ENCODE results near the gene ECE1. TPM values are rescaled to one million over a fixed set of nuclear protein-coding genes. Genes with fewer than 3 reads are reported as not detected.

ECE1 gene
- total and polyA plus RNA-seq, 2 experiments from 2014 or later, result 42.4 to 59.1 TPM

GRCh38 chr1:21262293-21263051 lies 27.8 kb downstream of the ECE1 start:
- H3K4me3 ChIP-seq, result no peak overlapping the region
- no peaks in the 10 kb centered on the region for H3K9me3 ChIP-seq (ENCODE audit: low read depth)
- TF ChIP-seq CTCF (IDR thresholded peaks at IDR 0.05; ENCODE audit: low read depth, low read length), result no peak
- no peaks in the 10 kb centered on the region for H3K27me3 ChIP-seq
- H3K27ac ChIP-seq, result peak overlapping the region; percentile 88
- DNase-seq (ENCODE audit: low read depth in 1 of 2, low spot score in 1 of 2), result peak; percentile 44 to 93
- H3K36me3 ChIP-seq, result no peaks in the 10 kb centered on the region
- peaks cover 30% of the 10 kb centered on the region for H3K4me1 ChIP-seq (ENCODE audit: low read depth)

GRCh38 chr1:21261551-21262292 lies 28.5 kb downstream of the ECE1 start:
- TF ChIP-seq CTCF (IDR thresholded peaks at IDR 0.05; ENCODE audit: low read depth, low read length), result no peak
- DNase-seq (ENCODE audit: low read depth in 1 of 2, low spot score in 1 of 2), result peak; percentile 53 to 91
- Histone ChIP-seq H3K4me1 (ENCODE audit: low read depth) (peaks cover 30% of the 10 kb centered on the region), H3K27me3 (no peaks in the 10 kb centered on the region), H3K4me3 (no peak overlapping the region), H3K36me3 (no peaks in the 10 kb centered on the region), H3K27ac (peak overlapping the region; percentile 88), H3K9me3 (ENCODE audit: low read depth) (no peaks in the 10 kb centered on the region)

- Histone ChIP-seq H3K4me3 (no peak overlapping the region), H3K27me3 (no peaks in the 10 kb centered on the region), H3K9me3 (ENCODE audit: low read depth) (no peaks in the 10 kb centered on the region), H3K4me1 (ENCODE audit: low read depth) (peaks cover 25% of the 10 kb centered on the region), H3K36me3 (no peaks in the 10 kb centered on the region), H3K27ac (peak overlapping the region; percentile 88)
- peak in 1 of 2 donors; percentile 33 for DNase-seq (ENCODE audit: low read depth in 1 of 2, low spot score in 1 of 2)
- no peak for TF ChIP-seq CTCF (IDR thresholded peaks at IDR 0.05; ENCODE audit: low read depth, low read length)
These were observed 29.7 kb downstream of the ECE1 start for GRCh38 chr1:21260405-21261125.

GRCh38 chr1:21259316-21260076 lies 30.8 kb downstream of the ECE1 start:
- no peaks in the 10 kb centered on the region for H3K9me3 ChIP-seq (ENCODE audit: low read depth)
- H3K4me3 ChIP-seq, result no peak overlapping the region
- DNase-seq (ENCODE audit: low read depth in 1 of 2, low spot score in 1 of 2), result no peak
- no peak overlapping the region for H3K27ac ChIP-seq
- no peak for TF ChIP-seq CTCF (IDR thresholded peaks at IDR 0.05; ENCODE audit: low read depth, low read length)
- H3K27me3 ChIP-seq, result no peaks in the 10 kb centered on the region
- H3K4me1 ChIP-seq (ENCODE audit: low read depth), result peaks cover 24% of the 10 kb centered on the region
- H3K36me3 ChIP-seq, result no peaks in the 10 kb centered on the region

Measured in cardiac muscle cell (in vitro differentiated cells and primary cell).